Thoracic aorta (tissue), 2 donors: ENCODE measurements around the gene CNGB1. TPM values are rescaled to one million over a fixed set of nuclear protein-coding genes. Genes with fewer than 3 reads are reported as not detected.

Experiments
- ATAC-seq: fragments of 150-250 bp; one replicate; pipeline ENCODE4 v1.8.0; 2017; ENCODE audit warnings: low read depth; ENCODE audit not compliant: insufficient number of reproducible peaks, low FRiP score
- DNase-seq: peaks from one replicate; pipeline ENCODE4 v3.0.0-alpha.2; 2020; ENCODE audit warnings: low spot score
- H3K27ac ChIP-seq, 2 donors: fragments of 200-600 bp; sonication (generic); 1 replicate in 1 of 2; 2 replicates in 1 of 2; pipeline ENCODE4 v1.5.1; 2016; ENCODE audit warnings: mild to moderate bottlenecking in 2 of 2, moderate library complexity in 2 of 2
- H3K27me3 ChIP-seq: fragments of 200-600 bp; sonication (generic); replicated peaks from 2 replicates; pipeline ENCODE4 v1.6.0; 2016; ENCODE audit warnings: mild to moderate bottlenecking; ENCODE audit not compliant: insufficient read depth
- H3K36me3 ChIP-seq: fragments of 200-600 bp; sonication (generic); one replicate; pipeline ENCODE4 v1.5.1; 2016
- H3K4me1 ChIP-seq, 2 donors: fragments of 200-600 bp; sonication (generic); 1 replicate in 1 of 2; 2 replicates in 1 of 2; pipeline versions ENCODE4 v1.5.1 to v1.6.0; 2016; ENCODE audit warnings: low read depth in 2 of 2, mild to moderate bottlenecking in 1 of 2; ENCODE audit not compliant: control insufficient read depth in 1 of 2
- H3K4me3 ChIP-seq: fragments of 200-600 bp; sonication (generic); 2 replicates; pipeline ENCODE4 v1.5.1; 2016; ENCODE audit warnings: mild to moderate bottlenecking
- H3K9me3 ChIP-seq: fragments of 200-600 bp; sonication (generic); 2 replicates; pipeline ENCODE4 v1.5.1; 2016
- total RNA-seq, 2 donors: library from RNA; depleted of rRNA; stranded (reverse); fragments of >200 nt; gene quantifications; one replicate each; pipeline versions ENCODE4 v1.1.0 to v1.2.3, GENCODE V29; 2016
- TF ChIP-seq, protein P1 (sequence below): fragments of 200-600 bp; sonication (generic); IDR thresholded peaks from one replicate; pipeline ENCODE4 v1.5.1; 2019; ENCODE audit warnings: antibody characterized with exemption

Gene CNGB1
- total RNA-seq, 2 donors from 2014 or later = not detected

DNA sequence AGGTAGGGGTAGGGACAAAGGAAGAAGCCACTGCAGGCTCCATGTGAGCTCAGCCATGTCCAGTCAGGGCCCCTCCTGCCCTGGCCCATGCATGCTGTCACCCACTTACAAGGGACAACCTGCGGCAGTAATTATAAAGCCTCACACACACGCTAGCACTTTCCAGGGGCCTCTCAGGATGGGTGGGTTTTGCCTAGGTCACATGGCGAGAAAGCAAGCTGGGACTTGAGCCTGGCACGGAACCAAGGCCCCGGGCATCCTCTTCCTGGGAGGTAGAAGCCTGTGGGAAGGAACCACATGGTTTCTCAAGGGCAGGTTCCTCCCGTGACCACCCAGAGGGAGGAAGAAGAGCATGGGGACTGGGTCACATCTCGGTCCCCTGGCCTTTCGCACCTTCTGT, 22.5 kb upstream of the CNGB1 start:
- TF ChIP-seq, protein P1, sequence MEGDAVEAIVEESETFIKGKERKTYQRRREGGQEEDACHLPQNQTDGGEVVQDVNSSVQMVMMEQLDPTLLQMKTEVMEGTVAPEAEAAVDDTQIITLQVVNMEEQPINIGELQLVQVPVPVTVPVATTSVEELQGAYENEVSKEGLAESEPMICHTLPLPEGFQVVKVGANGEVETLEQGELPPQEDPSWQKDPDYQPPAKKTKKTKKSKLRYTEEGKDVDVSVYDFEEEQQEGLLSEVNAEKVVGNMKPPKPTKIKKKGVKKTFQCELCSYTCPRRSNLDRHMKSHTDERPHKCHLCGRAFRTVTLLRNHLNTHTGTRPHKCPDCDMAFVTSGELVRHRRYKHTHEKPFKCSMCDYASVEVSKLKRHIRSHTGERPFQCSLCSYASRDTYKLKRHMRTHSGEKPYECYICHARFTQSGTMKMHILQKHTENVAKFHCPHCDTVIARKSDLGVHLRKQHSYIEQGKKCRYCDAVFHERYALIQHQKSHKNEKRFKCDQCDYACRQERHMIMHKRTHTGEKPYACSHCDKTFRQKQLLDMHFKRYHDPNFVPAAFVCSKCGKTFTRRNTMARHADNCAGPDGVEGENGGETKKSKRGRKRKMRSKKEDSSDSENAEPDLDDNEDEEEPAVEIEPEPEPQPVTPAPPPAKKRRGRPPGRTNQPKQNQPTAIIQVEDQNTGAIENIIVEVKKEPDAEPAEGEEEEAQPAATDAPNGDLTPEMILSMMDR = no peak
- Histone ChIP-seq H3K4me3 (no peak overlapping the region), H3K36me3 (peaks cover 22% of the 10 kb centered on the region), H3K27ac (no peak overlapping the region), H3K4me1 (peaks cover 0 to 3% of the 10 kb centered on the region in 2 donors), H3K9me3 (no peaks in the 10 kb centered on the region), H3K27me3 (no peaks in the 10 kb centered on the region)
- no peak for ATAC-seq
- DNase-seq = no peak

DNA sequence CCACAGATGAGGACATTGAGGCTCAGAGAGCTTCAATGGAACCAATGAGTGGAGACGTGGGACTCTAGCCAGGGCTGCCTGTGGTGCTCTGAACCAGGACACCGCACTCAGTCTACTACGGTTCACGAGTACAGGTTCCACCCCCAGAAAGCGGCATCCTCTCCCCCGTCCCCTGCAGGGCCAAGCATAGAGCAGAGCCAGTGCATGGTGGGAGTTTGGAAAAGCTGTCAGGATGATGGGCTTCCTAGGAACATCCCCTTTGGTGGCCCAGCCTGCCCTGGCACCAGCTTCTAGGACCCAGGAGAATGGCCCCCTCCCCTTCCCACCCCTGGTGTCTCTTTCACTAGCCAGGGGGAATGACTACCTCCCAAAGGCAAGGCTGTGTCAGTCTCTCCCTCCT, 21.2 kb upstream of the CNGB1 start:
- no peak for ATAC-seq
- Histone ChIP-seq H3K27ac (no peak overlapping the region), H3K4me3 (no peak overlapping the region), H3K27me3 (no peaks in the 10 kb centered on the region), H3K4me1 (no peaks in the 10 kb centered on the region), H3K9me3 (no peaks in the 10 kb centered on the region), H3K36me3 (peaks cover 13% of the 10 kb centered on the region)
- DNase-seq = no peak
- TF ChIP-seq, protein P1 = no peak

DNA sequence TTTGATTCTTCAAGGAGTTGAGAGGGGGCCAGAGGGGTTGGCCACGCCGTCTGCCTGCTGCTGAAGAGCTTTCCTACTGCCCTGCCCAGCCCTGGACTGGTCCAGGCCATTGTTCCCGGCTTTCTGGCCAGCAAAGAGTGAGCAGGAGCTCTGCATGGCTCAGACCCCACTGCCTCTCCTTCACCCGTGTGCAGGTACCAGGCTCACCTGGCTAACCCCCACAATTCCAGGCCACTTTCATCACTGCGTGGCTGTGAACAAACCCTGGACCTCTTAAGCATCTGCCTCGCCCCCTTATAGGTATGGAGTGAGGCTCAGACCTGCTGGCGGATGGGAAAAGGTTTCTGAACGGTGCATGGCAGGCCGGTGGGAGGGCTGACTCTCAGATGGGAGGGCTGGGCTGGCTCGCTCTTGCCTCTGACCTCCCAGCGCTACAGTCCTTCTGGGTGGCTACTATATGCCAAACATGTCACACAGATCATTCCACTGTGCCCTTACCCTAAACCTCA, 20.7 kb upstream of the CNGB1 start:
- DNase-seq (no peak), ATAC-seq (no peak)
- Histone ChIP-seq H3K27ac (no peak overlapping the region), H3K4me1 (no peaks in the 10 kb centered on the region), H3K36me3 (peaks cover 8% of the 10 kb centered on the region), H3K4me3 (no peak overlapping the region), H3K27me3 (no peaks in the 10 kb centered on the region), H3K9me3 (no peaks in the 10 kb centered on the region)
- TF ChIP-seq, protein P1 = no peak

DNA sequence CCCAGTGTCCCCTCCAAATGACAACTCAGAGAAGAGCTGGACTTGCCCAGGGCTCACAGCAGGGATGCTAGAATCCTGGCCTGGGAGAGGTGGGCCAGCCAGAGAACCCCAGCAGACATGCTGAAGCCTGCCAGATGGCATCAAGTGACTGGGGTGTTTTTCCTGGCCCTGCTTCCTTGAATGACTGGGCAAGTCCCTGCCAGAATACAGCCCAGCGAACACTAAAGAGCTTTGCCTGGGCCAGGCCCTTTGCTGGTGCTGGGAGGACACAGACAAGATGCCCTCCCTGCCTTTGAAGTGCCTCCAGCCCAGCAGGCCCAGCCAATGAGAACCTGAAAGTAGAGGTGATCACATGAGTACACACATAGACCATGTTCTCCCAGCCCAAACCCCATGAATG, 18.0 kb upstream of the CNGB1 start:
- H3K4me1 ChIP-seq = peaks cover 4 to 9% of the 10 kb centered on the region in 2 donors
- H3K27me3 ChIP-seq = no peaks in the 10 kb centered on the region
- ATAC-seq = no peak
- H3K36me3 ChIP-seq = no peaks in the 10 kb centered on the region
- TF ChIP-seq, protein P1 = no peak
- no peak overlapping the region for H3K4me3 ChIP-seq
- DNase-seq = no peak
- no peak overlapping the region for H3K27ac ChIP-seq
- H3K9me3 ChIP-seq = no peaks in the 10 kb centered on the region

DNA sequence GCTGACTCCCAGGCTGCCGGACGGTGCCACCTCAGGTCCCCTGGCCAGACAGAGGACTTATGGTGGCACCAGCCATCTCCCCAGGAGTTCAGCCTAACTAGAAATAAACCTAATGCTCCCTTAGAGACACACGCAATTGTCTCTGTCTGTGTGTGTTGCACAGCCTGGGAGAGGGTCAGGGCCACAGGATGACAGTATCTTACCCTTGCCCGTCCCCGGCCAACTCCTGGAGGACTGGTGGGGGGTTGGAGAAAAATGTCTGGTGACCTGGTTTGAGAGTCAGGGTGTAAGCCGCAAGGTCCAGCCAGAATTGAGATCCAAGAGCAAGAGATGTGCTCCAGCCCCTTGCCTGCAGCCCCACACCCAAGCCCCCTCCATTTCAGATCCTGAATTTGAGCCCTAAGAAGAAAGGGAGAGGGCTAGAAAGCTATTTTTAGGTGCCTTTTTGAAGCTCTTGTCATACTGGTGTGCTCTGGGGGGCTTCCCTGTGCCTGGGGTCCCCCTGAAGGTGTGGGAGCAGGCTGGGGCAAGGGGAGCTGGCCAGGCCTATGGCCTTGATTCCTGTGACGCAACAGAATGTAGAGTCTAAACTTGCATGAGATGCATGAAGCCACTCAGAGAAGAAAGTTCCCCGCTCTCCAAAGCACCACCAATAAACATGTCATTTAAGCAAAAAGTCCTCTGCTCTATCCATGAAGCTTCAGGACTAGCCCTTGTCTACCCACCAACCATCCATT, 16.7 kb upstream of the CNGB1 start:
- peaks cover 4 to 9% of the 10 kb centered on the region in 2 donors for H3K4me1 ChIP-seq
- TF ChIP-seq, protein P1 = no peak
- H3K36me3 ChIP-seq = no peaks in the 10 kb centered on the region
- no peaks in the 10 kb centered on the region for H3K9me3 ChIP-seq
- H3K27ac ChIP-seq = no peak overlapping the region
- no peak for DNase-seq
- no peak for ATAC-seq
- H3K27me3 ChIP-seq = no peaks in the 10 kb centered on the region
- H3K4me3 ChIP-seq = no peak overlapping the region
